Measurements from ENCODE around the gene DYNC1LI1.
A peak's percentile ranks its signal among the peaks of the same experiment; 100 is the strongest.

DYNC1LI1 gene

GRCh38 chr3:32596909-32597369 is 26.3 kb upstream of the DYNC1LI1 start:
- peak; percentile 69 for DNase-seq (ENCODE audit: low read depth)
- no peak for TF ChIP-seq CTCF (conservative IDR thresholded peaks at IDR 0.05; ENCODE audit: low read depth, low read length)
- H3K4me3 ChIP-seq (ENCODE audit: low read depth, low read length): no peak overlapping the region

- H3K4me3 ChIP-seq (ENCODE audit: low read depth, low read length): no peak overlapping the region
- no peak for DNase-seq (ENCODE audit: low read depth)
- no peak for TF ChIP-seq CTCF (conservative IDR thresholded peaks at IDR 0.05; ENCODE audit: low read depth, low read length)
Observed at GRCh38 chr3:32596282-32596908, 25.7 kb upstream of the DYNC1LI1 start.

DNA sequence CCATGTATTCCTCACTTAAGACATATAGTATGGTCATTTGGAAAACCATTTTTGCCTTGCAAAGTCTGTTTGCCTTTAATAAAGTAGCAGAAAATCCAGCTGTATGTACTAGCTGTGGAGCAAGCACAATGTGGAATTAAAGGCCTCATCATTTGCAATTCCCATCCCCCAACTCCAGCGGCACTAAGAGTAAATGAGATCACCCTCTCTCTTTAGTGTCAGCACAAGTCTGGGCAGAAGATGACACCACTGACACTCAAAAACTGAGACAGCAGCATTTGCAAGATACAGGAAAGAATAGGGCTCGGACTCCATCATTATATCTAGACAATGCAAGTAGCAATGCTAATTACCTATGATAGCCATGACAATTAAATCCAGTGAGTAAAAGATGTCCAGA is 24.7 kb upstream of the DYNC1LI1 start:
- DNase-seq (ENCODE audit: low read depth): no peak
- no peak overlapping the region for H3K4me3 ChIP-seq (ENCODE audit: low read depth, low read length)
- no peak for TF ChIP-seq CTCF (conservative IDR thresholded peaks at IDR 0.05; ENCODE audit: low read depth, low read length)

DNA sequence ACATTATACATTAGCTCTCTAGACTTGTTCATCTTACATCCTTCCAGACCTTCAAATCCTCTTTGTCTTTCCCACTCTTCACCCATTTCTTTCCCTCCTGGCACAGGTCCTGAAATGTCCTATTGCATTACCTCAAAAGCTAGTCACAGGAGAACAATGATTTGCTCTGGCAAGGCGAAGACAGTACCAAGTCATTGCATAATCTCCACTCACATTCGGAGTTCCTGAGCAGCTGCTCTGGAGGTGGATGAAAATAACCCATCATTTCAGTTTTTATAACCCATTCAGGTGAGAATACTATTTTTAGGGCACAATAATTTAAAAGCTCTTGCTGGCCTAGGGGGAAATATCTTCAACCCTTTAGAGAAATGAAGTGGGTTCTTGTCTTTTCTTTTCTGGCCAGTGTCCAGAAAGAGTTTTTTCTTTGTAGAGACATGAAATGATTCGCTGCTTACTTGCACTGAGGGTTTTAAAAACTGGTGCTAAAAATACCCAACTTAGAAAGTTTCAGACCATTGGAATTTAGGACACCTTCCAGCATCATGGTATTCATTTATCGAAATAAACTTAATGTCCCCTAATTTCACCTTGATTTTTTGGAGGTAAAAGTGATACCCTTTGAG is 23.4 kb upstream of the DYNC1LI1 start:
- TF ChIP-seq CTCF (conservative IDR thresholded peaks at IDR 0.05; ENCODE audit: low read depth, low read length): no peak
- peak; percentile 56 for DNase-seq (ENCODE audit: low read depth)

DNA sequence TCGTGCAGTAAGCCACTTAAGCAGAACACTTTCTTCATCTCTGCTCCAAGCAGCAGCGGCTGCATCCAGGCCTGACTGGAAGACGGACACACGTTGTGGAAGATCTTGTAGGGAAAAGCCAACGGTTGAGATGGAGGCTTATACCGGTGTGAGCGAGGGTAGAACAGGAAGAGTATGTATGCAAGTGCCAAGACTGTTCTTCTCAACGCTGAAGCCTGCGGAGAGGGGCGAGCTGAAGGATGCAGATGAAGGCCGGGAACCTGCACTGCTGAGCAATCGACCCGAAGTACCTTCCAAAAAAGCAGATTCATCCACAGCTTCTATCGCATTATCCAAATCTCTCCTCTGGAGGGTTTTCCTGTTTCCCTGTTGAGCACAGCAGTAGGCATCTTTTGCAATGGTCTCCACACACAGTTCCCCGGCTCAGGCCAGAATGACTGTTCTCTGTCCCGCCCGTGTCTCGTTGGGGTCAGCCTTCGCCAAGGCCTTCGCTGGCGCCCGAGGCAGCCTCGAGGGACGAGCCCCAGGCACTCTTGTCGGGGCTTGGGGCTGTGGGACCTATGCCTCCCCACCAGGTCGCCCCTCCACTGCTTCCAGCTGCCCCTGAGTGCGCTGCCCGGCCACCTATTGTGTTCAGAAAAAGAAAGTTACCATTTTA is 22.2 kb upstream of the DYNC1LI1 start:
- no peak overlapping the region for H3K4me3 ChIP-seq (ENCODE audit: low read depth, low read length)
- no peak for TF ChIP-seq CTCF (conservative IDR thresholded peaks at IDR 0.05; ENCODE audit: low read depth, low read length)
- no peak for DNase-seq (ENCODE audit: low read depth)

More for the DNA sequence above, 23.4 kb upstream of the DYNC1LI1 start:
- H3K4me3 ChIP-seq (ENCODE audit: low read depth, low read length): no peak overlapping the region

GRCh38 chr3:32592011-32592410 is 21.4 kb upstream of the DYNC1LI1 start:
- DNase-seq (ENCODE audit: low read depth): no peak
- TF ChIP-seq CTCF (conservative IDR thresholded peaks at IDR 0.05; ENCODE audit: low read depth, low read length): no peak
- H3K4me3 ChIP-seq (ENCODE audit: low read depth, low read length): no peak overlapping the region
